ENCODE data around the gene CCDC91. TPM values are rescaled to one million over a fixed set of nuclear protein-coding genes. Genes with fewer than 3 reads are reported as not detected.

The CCDC91 gene
- total and polyA plus RNA-seq, 4 experiments from 2014 or later, result 56.9 to 88.4 (median 70.8) TPM

GRCh38 chr12:28268608-28269229 lies 78.5 kb downstream of the CCDC91 start:
- H3K9me3 ChIP-seq (ENCODE audit: control insufficient read depth in 1 of 2, low read length in 2 of 2), result no peaks in the 10 kb centered on the region
- intact Hi-C loops (cut with micrococcal nuclease), result no loop called here

DNA sequence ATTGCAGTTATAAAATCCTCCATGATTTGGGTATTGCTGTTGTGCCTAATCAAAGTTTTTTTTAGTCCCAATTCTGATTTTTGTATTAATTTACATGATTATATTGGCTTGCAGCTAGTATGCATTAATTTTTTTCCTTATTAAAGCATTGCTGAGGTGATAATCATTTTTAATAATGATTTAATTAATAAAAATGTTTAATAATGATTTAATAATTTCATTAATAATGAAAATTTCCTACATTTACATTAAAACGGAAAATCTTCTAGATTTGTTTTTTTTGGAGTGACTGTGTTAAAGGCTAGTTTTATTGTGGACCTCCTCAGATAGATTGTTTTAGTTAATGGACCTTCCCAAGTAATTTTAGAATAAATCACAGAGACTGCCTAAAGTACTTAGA lies 79.6 kb downstream of the CCDC91 start:
- H3K36me3 Mint-ChIP-seq, result peaks cover 49 to 52% of the 10 kb centered on the region in 2 donors
- Histone ChIP-seq H3K27ac (ENCODE audit: low read depth, low read length) (no peak overlapping the region), H3K4me3 (ENCODE audit: low read length in 2 of 2) (no peak overlapping the region), H3K4me1 (ENCODE audit: insufficient read depth, low read length) (no peaks in the 10 kb centered on the region), H3K27me3 (ENCODE audit: insufficient read depth, low read length) (no peaks in the 10 kb centered on the region), H3K36me3 (ENCODE audit: insufficient read depth, low read length) (no peaks in the 10 kb centered on the region), H3K9me3 (ENCODE audit: control insufficient read depth in 1 of 2, low read length in 2 of 2) (no peaks in the 10 kb centered on the region)
- H3K27me3 Mint-ChIP-seq, result no peaks in the 10 kb centered on the region
- POLR2A ChIA-PET (ENCODE audit: partially characterized antibody), result no interaction called here
- intact Hi-C loops (cut with micrococcal nuclease), result no loop called here
- DNase-seq, result no peak
- H3K4me3 Mint-ChIP-seq, result no peak overlapping the region
- peaks cover 4 to 26% (median 17%) of the 10 kb centered on the region in 8 donors for H3K9me3 Mint-ChIP-seq
- no peak overlapping the region for H3K27ac Mint-ChIP-seq
- H3K4me1 Mint-ChIP-seq, result peaks cover 0 to 4% (median 4%) of the 10 kb centered on the region in 4 donors
- CTCF ChIA-PET (ENCODE audit: partially characterized antibody), result no interaction called here

More at GRCh38 chr12:28268608-28269229, 78.5 kb downstream of the CCDC91 start:
- peaks cover 0 to 4% (median 4%) of the 10 kb centered on the region in 4 donors for H3K4me1 Mint-ChIP-seq
- H3K27me3 Mint-ChIP-seq, result no peaks in the 10 kb centered on the region
- Histone ChIP-seq H3K36me3 (ENCODE audit: insufficient read depth, low read length) (no peaks in the 10 kb centered on the region), H3K4me3 (ENCODE audit: low read length in 2 of 2) (no peak overlapping the region), H3K4me1 (ENCODE audit: insufficient read depth, low read length) (no peaks in the 10 kb centered on the region), H3K27ac (ENCODE audit: low read depth, low read length) (no peak overlapping the region), H3K27me3 (ENCODE audit: insufficient read depth, low read length) (no peaks in the 10 kb centered on the region)
- peaks cover 4 to 26% (median 16%) of the 10 kb centered on the region in 8 donors for H3K9me3 Mint-ChIP-seq
- DNase-seq, result no peak
- no peak overlapping the region for H3K27ac Mint-ChIP-seq
- no peak overlapping the region for H3K4me3 Mint-ChIP-seq
- peaks cover 39 to 44% of the 10 kb centered on the region in 2 donors for H3K36me3 Mint-ChIP-seq
- ChIA-PET CTCF (ENCODE audit: partially characterized antibody) (no interaction called here), POLR2A (ENCODE audit: partially characterized antibody) (no interaction called here)

DNA sequence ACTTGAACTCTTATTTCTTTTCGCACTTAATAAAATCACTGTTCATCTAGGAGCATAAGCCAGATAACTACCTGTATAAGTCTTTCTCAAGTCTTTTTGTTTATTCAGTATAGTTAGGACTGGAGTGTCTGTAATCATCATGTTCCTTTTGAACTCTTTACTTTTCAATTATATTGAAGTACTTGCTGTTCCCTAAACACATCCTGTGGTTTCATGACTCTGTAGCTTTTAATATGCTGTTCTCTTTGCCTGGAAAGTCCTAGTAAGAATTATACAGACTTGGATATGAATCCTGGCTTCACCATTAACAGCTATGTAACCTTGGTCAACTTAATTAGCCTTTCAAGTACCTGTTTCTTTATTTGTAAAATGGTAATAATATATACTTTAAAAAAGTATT lies 88.2 kb downstream of the CCDC91 start:
- Histone ChIP-seq H3K27ac (ENCODE audit: low read depth, low read length) (no peak overlapping the region), H3K9me3 (ENCODE audit: control insufficient read depth in 1 of 2, low read length in 2 of 2) (no peaks in the 10 kb centered on the region), H3K4me3 (ENCODE audit: low read length in 2 of 2) (no peak overlapping the region), H3K4me1 (ENCODE audit: insufficient read depth, low read length) (peaks cover 3% of the 10 kb centered on the region), H3K27me3 (ENCODE audit: insufficient read depth, low read length) (no peaks in the 10 kb centered on the region), H3K36me3 (ENCODE audit: insufficient read depth, low read length) (no peaks in the 10 kb centered on the region)
- Mint-ChIP-seq H3K27ac (peak overlapping the region in 1 of 7 donors; percentile 3), H3K4me1 (peaks cover 11 to 16% (median 12%) of the 10 kb centered on the region in 4 donors), H3K4me3 (no peak overlapping the region), H3K9me3 (peaks cover 0 to 12% (median 6%) of the 10 kb centered on the region in 8 donors), H3K36me3 (peaks cover 29 to 45% of the 10 kb centered on the region in 2 donors), H3K27me3 (no peaks in the 10 kb centered on the region)
- ChIA-PET POLR2A (ENCODE audit: partially characterized antibody) (no interaction called here), CTCF (ENCODE audit: partially characterized antibody) (no interaction called here)
- DNase-seq, result no peak
- intact Hi-C loops (cut with micrococcal nuclease), result no loop called here

DNA sequence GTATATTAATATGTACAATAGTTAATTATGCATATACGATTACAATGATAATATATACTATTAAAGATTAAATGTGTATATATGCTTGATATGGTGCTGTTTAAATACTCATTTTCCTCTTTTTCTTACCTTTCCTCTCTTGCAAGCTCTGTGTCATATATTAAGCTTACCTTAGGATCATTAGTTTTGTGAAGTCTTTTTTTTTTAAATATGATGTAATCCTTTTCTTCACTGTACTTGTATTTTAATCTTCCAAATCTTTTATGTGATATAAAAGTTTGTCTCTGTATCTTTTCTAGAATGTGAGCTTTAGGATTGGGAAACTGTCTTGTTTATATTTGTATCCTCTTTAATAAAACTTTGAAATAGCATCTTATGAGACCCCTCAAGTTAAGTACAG lies 88.7 kb downstream of the CCDC91 start:
- no peaks in the 10 kb centered on the region for H3K27me3 ChIP-seq (ENCODE audit: insufficient read depth, low read length)
- ChIA-PET POLR2A (ENCODE audit: partially characterized antibody) (no interaction called here), CTCF (ENCODE audit: partially characterized antibody) (no interaction called here)
- H3K4me1 ChIP-seq (ENCODE audit: insufficient read depth, low read length), result peaks cover 3% of the 10 kb centered on the region
- H3K36me3 Mint-ChIP-seq, result peaks cover 31 to 47% of the 10 kb centered on the region in 2 donors
- no peak overlapping the region for H3K4me3 Mint-ChIP-seq
- no peak for DNase-seq
- H3K9me3 Mint-ChIP-seq, result peaks cover 0 to 12% (median 6%) of the 10 kb centered on the region in 8 donors
- H3K27ac Mint-ChIP-seq, result peak overlapping the region in 1 of 7 donors; percentile 13
- no peaks in the 10 kb centered on the region for H3K9me3 ChIP-seq (ENCODE audit: control insufficient read depth in 1 of 2, low read length in 2 of 2)
- no peak overlapping the region for H3K4me3 ChIP-seq (ENCODE audit: low read length in 2 of 2)
- H3K4me1 Mint-ChIP-seq, result peaks cover 11 to 16% (median 13%) of the 10 kb centered on the region in 4 donors
- H3K27ac ChIP-seq (ENCODE audit: low read depth, low read length), result no peak overlapping the region
- H3K36me3 ChIP-seq (ENCODE audit: insufficient read depth, low read length), result no peaks in the 10 kb centered on the region
- intact Hi-C loops (cut with micrococcal nuclease), result no loop called here
- H3K27me3 Mint-ChIP-seq, result no peaks in the 10 kb centered on the region

DNA sequence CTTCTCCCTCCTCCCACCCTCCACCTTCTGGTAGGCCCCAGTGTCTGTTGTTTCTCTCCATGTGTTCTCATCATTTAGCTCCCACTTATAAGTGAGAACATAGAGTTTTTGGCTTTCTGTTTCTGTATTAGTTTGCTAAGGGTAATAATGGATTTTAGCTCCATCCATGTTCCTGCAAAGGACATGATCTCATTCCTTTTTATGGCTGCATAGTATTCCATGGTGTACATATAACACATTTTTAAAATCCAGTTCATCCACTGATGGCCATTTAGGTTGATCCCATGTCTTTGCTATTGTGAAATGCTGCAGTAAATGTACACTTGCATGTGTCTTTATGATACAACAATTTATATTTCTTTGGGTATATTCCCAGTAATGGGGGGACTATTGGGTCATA lies 96.1 kb downstream of the CCDC91 start:
- Mint-ChIP-seq H3K27ac (peak overlapping the region in 1 of 7 donors; percentile 66), H3K4me3 (no peak overlapping the region), H3K36me3 (peaks cover 74 to 77% of the 10 kb centered on the region in 2 donors), H3K9me3 (peaks cover 8 to 66% (median 45%) of the 10 kb centered on the region in 8 donors), H3K27me3 (no peaks in the 10 kb centered on the region), H3K4me1 (peaks cover 0 to 18% (median 13%) of the 10 kb centered on the region in 4 donors)
- Histone ChIP-seq H3K36me3 (ENCODE audit: insufficient read depth, low read length) (no peaks in the 10 kb centered on the region), H3K4me3 (ENCODE audit: low read length in 2 of 2) (no peak overlapping the region), H3K4me1 (ENCODE audit: insufficient read depth, low read length) (no peaks in the 10 kb centered on the region), H3K27me3 (ENCODE audit: insufficient read depth, low read length) (no peaks in the 10 kb centered on the region), H3K27ac (ENCODE audit: low read depth, low read length) (no peak overlapping the region), H3K9me3 (ENCODE audit: control insufficient read depth in 1 of 2, low read length in 2 of 2) (peaks cover 0 to 8% of the 10 kb centered on the region in 2 donors)
- intact Hi-C loops (cut with micrococcal nuclease), result no loop called here
- POLR2A ChIA-PET (ENCODE audit: partially characterized antibody), result no interaction called here
- CTCF ChIA-PET (ENCODE audit: partially characterized antibody), result no interaction called here
- no peak for DNase-seq

- Mint-ChIP-seq H3K36me3 (peaks cover 73 to 74% of the 10 kb centered on the region in 2 donors), H3K4me3 (peak overlapping the region in 1 of 8 donors; percentile 35)
Measured at GRCh38 chr12:28290262-28290661, 100.0 kb downstream of the CCDC91 start.

GRCh38 chr12:28292699-28293098 lies 102.4 kb downstream of the CCDC91 start:
- Mint-ChIP-seq H3K4me1 (peaks cover 0 to 11% (median 9%) of the 10 kb centered on the region in 4 donors), H3K9me3 (peaks cover 4 to 40% (median 30%) of the 10 kb centered on the region in 8 donors), H3K27ac (no peak overlapping the region), H3K36me3 (peaks cover 58% of the 10 kb centered on the region in 2 donors), H3K4me3 (no peak overlapping the region), H3K27me3 (no peaks in the 10 kb centered on the region)
- peaks cover 0 to 8% of the 10 kb centered on the region in 2 donors for H3K9me3 ChIP-seq (ENCODE audit: control insufficient read depth in 1 of 2, low read length in 2 of 2)
- no peak overlapping the region for H3K4me3 ChIP-seq (ENCODE audit: low read length in 2 of 2)
- intact Hi-C loops (cut with micrococcal nuclease), result no loop called here
- no peak for DNase-seq
- no peak overlapping the region for H3K27ac ChIP-seq (ENCODE audit: low read depth, low read length)
- ChIA-PET CTCF (ENCODE audit: partially characterized antibody) (no interaction called here), POLR2A (ENCODE audit: partially characterized antibody) (no interaction called here)
- H3K27me3 ChIP-seq (ENCODE audit: insufficient read depth, low read length), result no peaks in the 10 kb centered on the region
- no peaks in the 10 kb centered on the region for H3K36me3 ChIP-seq (ENCODE audit: insufficient read depth, low read length)
- H3K4me1 ChIP-seq (ENCODE audit: insufficient read depth, low read length), result no peaks in the 10 kb centered on the region

More at GRCh38 chr12:28290262-28290661, 100.0 kb downstream of the CCDC91 start:
- no peak for DNase-seq
- Mint-ChIP-seq H3K27me3 (no peaks in the 10 kb centered on the region), H3K27ac (peak overlapping the region in 2 of 7 donors; percentile 5 to 43), H3K4me1 (peaks cover 0 to 18% (median 16%) of the 10 kb centered on the region in 4 donors), H3K9me3 (peaks cover 5 to 58% (median 39%) of the 10 kb centered on the region in 8 donors)
- Histone ChIP-seq H3K27ac (ENCODE audit: low read depth, low read length) (no peak overlapping the region), H3K27me3 (ENCODE audit: insufficient read depth, low read length) (no peaks in the 10 kb centered on the region), H3K4me3 (ENCODE audit: low read length in 2 of 2) (no peak overlapping the region), H3K4me1 (ENCODE audit: insufficient read depth, low read length) (no peaks in the 10 kb centered on the region), H3K36me3 (ENCODE audit: insufficient read depth, low read length) (no peaks in the 10 kb centered on the region), H3K9me3 (ENCODE audit: control insufficient read depth in 1 of 2, low read length in 2 of 2) (peaks cover 0 to 8% of the 10 kb centered on the region in 2 donors)
- intact Hi-C loops (cut with micrococcal nuclease), result no loop called here
- ChIA-PET POLR2A (ENCODE audit: partially characterized antibody) (no interaction called here), CTCF (ENCODE audit: partially characterized antibody) (no interaction called here)
